HL-60 (cell line): Measurements from ENCODE around the gene TMEM135.

Experiments used
- DNase-seq, 2 experiments: peaks; one replicate each; pipeline ENCODE4 v3.0.0-alpha.2; 2010 to 2020; ENCODE audit warnings: low read depth in 1 of 2, low spot score in 1 of 2
- H3K27ac ChIP-seq: fragments of 250-450 bp; sonication (Bioruptor Pico); replicated peaks from 2 replicates; pipeline ENCODE4 v1.5.1; 2020; ENCODE audit warnings: mild to moderate bottlenecking, moderate library complexity
- H3K27me3 ChIP-seq: fragments of 250-450 bp; sonication (Bioruptor Pico); 2 replicates; pipeline ENCODE4 v1.5.1; 2021; ENCODE audit warnings: mild to moderate bottlenecking, moderate library complexity; ENCODE audit not compliant: insufficient read depth, poor library complexity, severe bottlenecking
- H3K4me3 ChIP-seq: replicated peaks from 2 replicates; pipeline ENCODE4 v1.5.1; 2011; ENCODE audit warnings: mild to moderate bottlenecking, control low read depth, low read length; ENCODE audit not compliant: insufficient read depth
- CTCF ChIP-seq: IDR thresholded peaks from one replicate; pipeline ENCODE4 v1.5.1; 2011; ENCODE audit warnings: low read length, control low read depth, inconsistent platforms; ENCODE audit not compliant: insufficient read depth
- GABPA ChIP-seq: IDR thresholded peaks from 2 replicates; pipeline ENCODE4 v1.6.1; 2012; ENCODE audit warnings: low read depth
- POLR2AphosphoS5 ChIP-seq: IDR thresholded peaks from 2 replicates; pipeline ENCODE4 v1.6.1; 2012; ENCODE audit warnings: low read depth
- REST ChIP-seq: IDR thresholded peaks from 2 replicates; pipeline ENCODE4 v1.6.1; 2012; ENCODE audit warnings: low read depth; ENCODE audit not compliant: insufficient replicate concordance
- SPI1 ChIP-seq: IDR thresholded peaks from 2 replicates; pipeline ENCODE4 v1.6.1; 2012; ENCODE audit warnings: low read depth, mild to moderate bottlenecking, borderline replicate concordance

Gene TMEM135

GRCh38 chr11:87361891-87362290, 324.2 kb downstream of the TMEM135 start:
- H3K27me3 ChIP-seq = no peaks in the 10 kb centered on the region
- DNase-seq = no peak
- TF ChIP-seq GABPA = no peak
- no peak overlapping the region for H3K4me3 ChIP-seq
- no peak overlapping the region for H3K27ac ChIP-seq

GRCh38 chr11:87366346-87366745, 328.6 kb downstream of the TMEM135 start:
- no peak overlapping the region for H3K4me3 ChIP-seq
- no peak for DNase-seq
- peaks cover 2% of the 10 kb centered on the region for H3K27me3 ChIP-seq
- no peak for TF ChIP-seq CTCF
- no peak for TF ChIP-seq GABPA
- TF ChIP-seq POLR2AphosphoS5 = no peak
- no peak for TF ChIP-seq REST
- TF ChIP-seq SPI1 = no peak
- no peak overlapping the region for H3K27ac ChIP-seq

GRCh38 chr11:87366763-87367405, 329.1 kb downstream of the TMEM135 start:
- TF ChIP-seq GABPA (no peak), CTCF (no peak), REST (no peak), POLR2AphosphoS5 (no peak), SPI1 (no peak)
- Histone ChIP-seq H3K27me3 (peaks cover 2% of the 10 kb centered on the region), H3K4me3 (no peak overlapping the region), H3K27ac (no peak overlapping the region)
- DNase-seq = no peak

GRCh38 chr11:87368151-87368550, 330.4 kb downstream of the TMEM135 start:
- no peak for DNase-seq
- Histone ChIP-seq H3K27me3 (peaks cover 2% of the 10 kb centered on the region), H3K4me3 (no peak overlapping the region), H3K27ac (no peak overlapping the region)
- TF ChIP-seq SPI1 (no peak), CTCF (no peak), REST (no peak)
